Thyroid gland (tissue), 4 donors: ENCODE results near the gene DRC3.

ENCODE experiments used
- CTCF ChIP-seq, 6 experiments: fragments of 200-600 bp in 3 of 6; fragments of 450-650 bp in 3 of 6; sonication (generic) in 3 of 6; IDR thresholded peaks; one replicate each; pipeline ENCODE4 v1.5.1; 2016 to 2019; ENCODE audit warnings: antibody characterized with exemption in 6 of 6, mild to moderate bottlenecking in 2 of 6, inconsistent platforms in 1 of 6, moderate library complexity in 1 of 6
- POLR2A ChIP-seq, 2 donors: fragments of 450-650 bp; IDR thresholded peaks; one replicate each; pipeline ENCODE4 v1.6.1; 2017; ENCODE audit warnings: antibody characterized with exemption in 2 of 2, mild to moderate bottlenecking in 2 of 2, moderate library complexity in 1 of 2

- TF ChIP-seq CTCF (IDR thresholded peaks at IDR 0.05) = no peak
- no peak for TF ChIP-seq POLR2A (IDR thresholded peaks at IDR 0.05)
Measured at GRCh38 chr17:18004345-18004744, 31.7 kb downstream of the DRC3 start.
